HepG2 (cell line): Measurements from ENCODE around the gene CD300LF. TPM values are rescaled to one million over a fixed set of nuclear protein-coding genes. Genes with fewer than 3 reads are reported as not detected.

ENCODE experiments used
- ATAC-seq: fragments of 200-7000 bp; cut with Tn5 transposase; 3 replicates; pipeline ENCODE4 v1.9.1; 2020; ENCODE audit warnings: mild to moderate bottlenecking, moderate library complexity
- BruUV-seq: library from RNA; stranded (reverse); fragments of 400-500 nt; replicated peaks from 2 replicates; lab custom pipeline; 2021; lab: Mats Ljungman, UMichigan
- CTCF ChIA-PET: fragments of 300-600 bp; formaldehyde crosslinking; extraction: SDS; loops from one replicate; lab custom pipeline; 2021; ENCODE audit warnings: low total read pairs, inconsistent platforms, low intra/inter-chr PET ratio; lab: Yijun Ruan, JAX
- POLR2A ChIA-PET: fragments of 350-600 bp; sonication (Branson Sonifier 250); formaldehyde crosslinking; loops from one replicate; lab custom pipeline; 2020; ENCODE audit warnings: antibody characterized with exemption, inconsistent platforms; lab: Yijun Ruan, JAX
- DNase-seq: peaks from one replicate; pipeline ENCODE4 v3.0.0-alpha.2; 2015; ENCODE audit warnings: low spot score
- FAIRE-seq: peaks from 3 replicates; lab custom pipeline; 2011; peaks lifted over from hg19 to GRCh38; lab: Jason Lieb, UNC
- H2AFZ ChIP-seq: one replicate; pipeline ENCODE4 v1.6.1; 2011; ENCODE audit warnings: low read length, inconsistent platforms
- H3K27ac ChIP-seq: fragments of 300-600 bp; 3 replicates; pipeline ENCODE4 v1.8.0; 2011; ENCODE audit warnings: mixed run types, mild to moderate bottlenecking, mixed read lengths, low read length, inconsistent platforms; ENCODE audit not compliant: insufficient read depth; ENCODE audit errors: extremely low read length
- H3K27me3 ChIP-seq, 2 experiments: fragments of 200-600 bp in 1 of 2; 2 replicates in 1 of 2; 3 replicates in 1 of 2; pipeline versions ENCODE4 v1.6.0 to v1.8.0; 2011; ENCODE audit warnings: low read length in 2 of 2, mild to moderate bottlenecking in 2 of 2, moderate library complexity in 2 of 2, inconsistent platforms in 1 of 2; ENCODE audit not compliant: insufficient read depth in 2 of 2, control insufficient read depth in 1 of 2
- H3K36me3 ChIP-seq, 2 experiments: fragments of 200-600 bp in 1 of 2; replicated peaks in 1 of 2; 2 replicates in 1 of 2; 3 replicates in 1 of 2; pipeline versions ENCODE4 v1.5.1 to v1.8.0; 2011; ENCODE audit warnings: low read length in 2 of 2, inconsistent platforms in 1 of 2; ENCODE audit not compliant: insufficient read depth in 2 of 2, control insufficient read depth in 1 of 2
- H3K4me1 ChIP-seq: 2 replicates; pipeline ENCODE4 v1.5.1; 2012; ENCODE audit warnings: low read length, inconsistent platforms; ENCODE audit not compliant: insufficient read depth
- H3K4me2 ChIP-seq: 2 replicates; pipeline ENCODE4 v1.6.0; 2011; ENCODE audit warnings: low read depth, low read length, inconsistent platforms
- H3K4me3 ChIP-seq, 3 experiments: fragments of 200-600 bp in 1 of 3; sonication (generic), shearing (Covaris generic) in 1 of 3; replicated peaks in 1 of 3; 2 replicates each; pipeline ENCODE4 v1.5.1; 2011 to 2016; ENCODE audit warnings: low read length in 3 of 3, inconsistent platforms in 2 of 3, low read depth in 2 of 3, mild to moderate bottlenecking in 2 of 3, control low read depth in 1 of 3, mixed read lengths in 1 of 3; ENCODE audit not compliant: insufficient read depth in 1 of 3
- H3K79me2 ChIP-seq: one replicate; pipeline ENCODE4 v1.6.1; 2011; ENCODE audit warnings: low read length, inconsistent platforms; ENCODE audit not compliant: insufficient read depth
- H3K9ac ChIP-seq: 2 replicates; pipeline ENCODE4 v1.6.0; 2011; ENCODE audit warnings: mild to moderate bottlenecking, low read depth, low read length, inconsistent platforms; ENCODE audit not compliant: insufficient read depth
- H3K9me3 ChIP-seq: 2 replicates; pipeline ENCODE4 v1.5.1; 2012; ENCODE audit warnings: mild to moderate bottlenecking, low read length
- H4K20me1 ChIP-seq: 2 replicates; pipeline ENCODE4 v1.6.0; 2011; ENCODE audit warnings: inconsistent platforms, mild to moderate bottlenecking, low read length, moderate library complexity; ENCODE audit not compliant: insufficient read depth
- ASH2L ChIP-seq: fragments of 300-600, 200-600 bp; sonication (generic); IDR thresholded peaks from 2 replicates; pipeline ENCODE4 v1.7.0; 2017; ENCODE audit warnings: low read depth, mild to moderate bottlenecking, moderate library complexity, mixed read lengths, low read length; ENCODE audit not compliant: insufficient read length
- BHLHE40 ChIP-seq: IDR thresholded peaks from 2 replicates; pipeline ENCODE4 v1.6.1; 2011; ENCODE audit warnings: low read length, improper control_type of control experiment
- CENPX ChIP-seq: sonication (generic); formaldehyde crosslinking; IDR thresholded peaks from 2 replicates; pipeline ENCODE4 v1.9.0; 2021; ENCODE audit warnings: mild to moderate bottlenecking, missing genetic modification reagents, moderate library complexity
- GPBP1L1 ChIP-seq: sonication (generic); formaldehyde crosslinking; IDR thresholded peaks from 2 replicates; pipeline ENCODE4 v1.5.0; 2020; ENCODE audit warnings: mild to moderate bottlenecking, missing genetic modification reagents
- LCORL ChIP-seq, 2 experiments: fragments of 450-650 bp in 1 of 2; sonication (generic) in 1 of 2; formaldehyde crosslinking in 1 of 2; IDR thresholded peaks; 2 replicates each; pipeline versions ENCODE4 v1.5.0 to v1.6.1; 2017 to 2020; ENCODE audit warnings: antibody characterized with exemption in 1 of 2, missing genetic modification reagents in 1 of 2
- MAF1 ChIP-seq: sonication (generic); formaldehyde crosslinking; IDR thresholded peaks from 2 replicates; pipeline ENCODE4 v1.5.0; 2020; ENCODE audit warnings: missing genetic modification reagents, borderline replicate concordance
- MED8 ChIP-seq: sonication (generic); formaldehyde crosslinking; IDR thresholded peaks from 2 replicates; pipeline ENCODE4 v1.8.1; 2023; ENCODE audit warnings: mild to moderate bottlenecking, missing genetic modification reagents; ENCODE audit not compliant: insufficient replicate concordance
- MLLT10 ChIP-seq: sonication (generic); formaldehyde crosslinking; IDR thresholded peaks from 2 replicates; pipeline ENCODE4 v1.4.0; 2020; ENCODE audit warnings: missing genetic modification reagents
- MTF2 ChIP-seq: sonication (generic); formaldehyde crosslinking; IDR thresholded peaks from 2 replicates; pipeline ENCODE4 v1.5.0; 2020; ENCODE audit warnings: missing genetic modification reagents, borderline replicate concordance
- MYC ChIP-seq: sonication (generic); formaldehyde crosslinking; IDR thresholded peaks from 2 replicates; pipeline ENCODE4 v1.9.0; 2021; ENCODE audit warnings: missing genetic modification reagents, borderline replicate concordance
- NR2F1 ChIP-seq, 2 experiments: fragments of 450-650 bp in 1 of 2; formaldehyde crosslinking in 1 of 2; IDR thresholded peaks; 2 replicates each; pipeline versions ENCODE4 v1.5.0 to v1.6.1; 2016 to 2020; ENCODE audit warnings: mild to moderate bottlenecking in 1 of 2, missing compliant biosample characterization in 1 of 2, missing genetic modification reagents in 1 of 2, moderate library complexity in 1 of 2
- SOX13 ChIP-seq, 3 experiments: fragments of 450-650 bp in 1 of 3; sonication (generic) in 1 of 3; formaldehyde crosslinking in 1 of 3; IDR thresholded peaks in 2 of 3; conservative IDR thresholded peaks in 1 of 3; 2 replicates each; pipeline versions ENCODE4 v1.5.0 to v1.6.1; 2016 to 2020; ENCODE audit warnings: antibody characterized with exemption in 1 of 3, mild to moderate bottlenecking in 1 of 3, missing compliant biosample characterization in 1 of 3, missing genetic modification reagents in 1 of 3, moderate library complexity in 1 of 3
- SSRP1 ChIP-seq: IDR thresholded peaks from 2 replicates; pipeline ENCODE4 v1.6.1; 2016; ENCODE audit warnings: control low read depth
- YEATS4 ChIP-seq: sonication (generic); formaldehyde crosslinking; IDR thresholded peaks from 2 replicates; pipeline ENCODE4 v1.4.0; 2020; ENCODE audit warnings: missing genetic modification reagents, borderline replicate concordance
- ZBTB20 ChIP-seq: sonication (generic); formaldehyde crosslinking; IDR thresholded peaks from 2 replicates; pipeline ENCODE4 v1.8.1; 2023; ENCODE audit warnings: missing genetic modification reagents, low read depth, mild to moderate bottlenecking, borderline replicate concordance
- ZNF543 ChIP-seq: sonication (generic); formaldehyde crosslinking; IDR thresholded peaks from 2 replicates; pipeline ENCODE4 v1.4.0; 2020; ENCODE audit warnings: mild to moderate bottlenecking, missing genetic modification reagents
- ZNF574 ChIP-seq: sonication (generic); formaldehyde crosslinking; IDR thresholded peaks from 2 replicates; pipeline ENCODE4 v1.4.0; 2020; ENCODE audit warnings: missing genetic modification reagents
- ZUFSP ChIP-seq: sonication (generic); formaldehyde crosslinking; IDR thresholded peaks from 2 replicates; pipeline ENCODE4 v1.9.0; 2021; ENCODE audit warnings: missing genetic modification reagents, mild to moderate bottlenecking, borderline replicate concordance
- WGBS: methylation state at CpG from one replicate; pipeline ENCODE4 v1.1.6; 2017; ENCODE audit warnings: low lambda C conversion rate; 5-methylcytosine and 5-hydroxymethylcytosine counted together
- in situ Hi-C: cut with HindIII; loops from 2 replicates; pipeline ENCODE4 v1.10.0; 2017; ENCODE audit warnings: low pct_unique_long_range_greater_than_20kb; ENCODE audit not compliant: extremely low pct_ligation_motif_present
- intact Hi-C: fragments of 100-400 bp; cut with micrococcal nuclease; formaldehyde crosslinking; loops from one replicate; pipeline ENCODE4 v1.10.0; 2022; ENCODE audit not compliant: unreplicated experiment
- polyA plus RNA-seq, 8 experiments: library from polyadenylated mRNA; depleted of rRNA in 3 of 8; stranded (reverse) in 7 of 8; unstranded in 1 of 8; fragments of >200 nt; fragmentation: Illumina TruSeq in 4 of 8; extraction: Trizol in 4 of 8; gene quantifications; 2 replicates each; pipeline versions ENCODE4 v1.2.1 to v1.2.3, GENCODE V29; 2011 to 2016; ENCODE audit warnings: low read depth in 4 of 8, missing spikeins in 1 of 8, mixed read lengths in 1 of 8; ENCODE audit not compliant: insufficient read depth in 1 of 8
- total RNA-seq, 5 experiments: library from RNA; depleted of rRNA; stranded (reverse); fragments of >200 nt; fragmentation: Illumina TruSeq; extraction: Trizol; gene quantifications; 2 replicates each; pipeline ENCODE4 v1.2.3, GENCODE V29; 2016; ENCODE audit warnings: low read depth in 1 of 5

Gene CD300LF
- total and polyA plus RNA-seq, 2 of the 13 experiments (the other 11 are each of a cell fraction or from before 2014, with no cell fraction given) = not detected

GRCh38 chr17:74759243-74759801 lies 46.6 kb upstream of the CD300LF start:
- H3K36me3 ChIP-seq = peaks cover 30 to 42% of the 10 kb centered on the region in 2 experiments
- CTCF ChIA-PET = no interaction called here
- H3K9ac ChIP-seq = no peak overlapping the region
- H3K27ac ChIP-seq = peak overlapping the region; percentile 64
- FAIRE-seq (no peak), ATAC-seq (peak; percentile 4), DNase-seq (no peak)
- no peak overlapping the region for H2AFZ ChIP-seq
- WGBS = 96% methylated on average over 8 of the region's 9 CpGs
- peaks cover 99% of the 10 kb centered on the region for H3K4me1 ChIP-seq
- H3K9me3 ChIP-seq = no peaks in the 10 kb centered on the region
- peaks cover 82% of the 10 kb centered on the region for H4K20me1 ChIP-seq
- intact Hi-C loops = no loop called here
- BruUV-seq = no TSS peak
- H3K27me3 ChIP-seq = no peaks in the 10 kb centered on the region
- H3K79me2 ChIP-seq = peaks cover 95% of the 10 kb centered on the region
- POLR2A ChIA-PET = interaction anchor here (0.6 to 29.3 kb wide), 4 partner anchors 5 to 553 kb away, joined by 4 to 1459 read pairs (median 764); partner anchors contain the start of genes NAT9, NHERF1 and RAB37
- peak overlapping the region in 1 of 3 experiments; percentile 19; a peak in 1 of 6 replicates for H3K4me3 ChIP-seq
- in situ Hi-C loops = loop anchor here (10.0 kb wide), 1 partner anchor 325 kb away; the partner anchor contains the start of gene GPRC5C
- peak overlapping the region; percentile 92 for H3K4me2 ChIP-seq
- TF ChIP-seq YEATS4 (no peak), MLLT10 (no peak), SOX13 (IDR thresholded peaks at IDR 0.05) (no peak), SOX13 (CRISPR knock-in tag; conservative IDR thresholded peaks at IDR 0.05 in 1 of 2, IDR thresholded peaks at IDR 0.05 in 1 of 2) (no peak), ZBTB20 (CRISPR knock-in tag) (no peak), MTF2 (CRISPR knock-in tag) (no peak), ZUFSP (CRISPR knock-in tag) (no peak), CENPX (CRISPR knock-in tag) (no peak), GPBP1L1 (no peak), BHLHE40 (no peak), ASH2L (peak; percentile 11), MED8 (CRISPR knock-in tag) (peak; percentile 37), ZNF543 (CRISPR knock-in tag) (no peak), MAF1 (CRISPR knock-in tag) (no peak), SSRP1 (CRISPR knock-in tag) (no peak; the same call in 1 of the 2 replicates), LCORL (IDR thresholded peaks at IDR 0.05) (no peak), LCORL (CRISPR knock-in tag; IDR thresholded peaks at IDR 0.05) (no peak), NR2F1 (CRISPR knock-in tag; IDR thresholded peaks at IDR 0.05) (no peak), MYC (CRISPR knock-in tag) (0 out of 2 replicates have a peak, but pooled peaks have one; percentile 28), ZNF574 (CRISPR knock-in tag) (no peak)
